Activated CD8-positive, alpha-beta T cell treated with anti-CD3 and anti-CD28 coated beads, Interleukin-2, amount 10 ng/mL, durations not matched to agents 7 days and 5 days (primary cell): Measurements from ENCODE around the gene KAT6B. TPM values are rescaled to one million over a fixed set of nuclear protein-coding genes. Genes with fewer than 3 reads are reported as not detected.
A peak's percentile ranks its signal among the peaks of the same experiment; 100 is the strongest.

Source experiments
- ATAC-seq: fragments of 150-1000 bp; cut with Tn5 transposase; one replicate; pipeline ENCODE4 v1.10.0; 2021; ENCODE audit warnings: moderate library complexity
- CTCF ChIA-PET: fragments of 350-600 bp; sonication (Branson Sonifier 250); formaldehyde crosslinking; loops from one replicate; lab custom pipeline; 2021; ENCODE audit warnings: antibody characterized with exemption; lab: Charles Lee
- POLR2A ChIA-PET: fragments of 350-600 bp; sonication (Branson Sonifier 250); formaldehyde crosslinking; loops from one replicate; lab custom pipeline; 2021; ENCODE audit warnings: antibody characterized with exemption; lab: Charles Lee
- DNase-seq: peaks from one replicate; pipeline ENCODE4 v3.0.0-alpha.2; 2020
- H3K27ac Mint-ChIP-seq: one replicate; pipeline ENCODE4 v1.8.0; 2021; ENCODE audit warnings: mild to moderate bottlenecking, mixed read lengths
- H3K27me3 Mint-ChIP-seq: one replicate; pipeline ENCODE4 v1.8.0; 2021; ENCODE audit warnings: low read depth, mixed read lengths
- H3K36me3 Mint-ChIP-seq: one replicate; pipeline ENCODE4 v1.8.0; 2021; ENCODE audit warnings: low read depth, mixed read lengths
- H3K4me1 Mint-ChIP-seq: one replicate; pipeline ENCODE4 v1.8.0; 2021; ENCODE audit warnings: low read depth, mixed read lengths
- H3K4me3 Mint-ChIP-seq: one replicate; pipeline ENCODE4 v1.8.0; 2021; ENCODE audit warnings: mild to moderate bottlenecking, mixed read lengths
- H3K9me3 Mint-ChIP-seq: one replicate; pipeline ENCODE4 v1.8.0; 2022; ENCODE audit warnings: mixed read lengths; ENCODE audit not compliant: insufficient read depth
- total RNA-seq, 2 experiments: library from RNA; stranded (reverse); gene quantifications; one replicate each; pipeline ENCODE4 v1.2.3, GENCODE V29; 2021

KAT6B gene
- total RNA-seq, 2 experiments from 2014 or later: 40.3 to 43.1 TPM

DNA sequence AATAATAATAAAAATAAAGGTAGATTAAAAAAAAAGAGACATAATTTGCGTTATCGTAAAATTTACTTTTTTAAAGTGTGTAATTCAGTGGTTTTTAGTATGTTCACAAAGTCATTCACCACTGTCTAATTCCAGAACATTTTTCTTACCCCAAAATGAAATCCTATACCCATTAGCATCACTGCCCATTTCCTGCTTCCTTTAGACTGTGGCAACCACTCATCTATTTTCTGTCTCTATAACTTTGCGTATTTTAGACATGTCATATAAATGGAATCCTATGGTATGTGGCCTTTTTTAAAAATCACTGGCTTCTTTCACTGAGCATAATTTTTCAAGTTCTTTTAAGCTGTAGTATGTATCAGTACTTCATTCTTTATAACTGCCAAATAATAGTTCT is 53.6 kb downstream of the KAT6B start:
- Mint-ChIP-seq H3K9me3 (no peaks in the 10 kb centered on the region), H3K4me1 (peaks cover 6% of the 10 kb centered on the region), H3K36me3 (no peaks in the 10 kb centered on the region), H3K27me3 (no peaks in the 10 kb centered on the region), H3K27ac (no peak overlapping the region), H3K4me3 (no peak overlapping the region)
- ChIA-PET POLR2A (no interaction called here), CTCF (interaction anchor here (0.8 kb wide), 1 partner anchor 139 kb away, joined by 3 read pairs; no protein-coding TSS in a partner anchor)
- no peak for DNase-seq
- no peak for ATAC-seq

DNA sequence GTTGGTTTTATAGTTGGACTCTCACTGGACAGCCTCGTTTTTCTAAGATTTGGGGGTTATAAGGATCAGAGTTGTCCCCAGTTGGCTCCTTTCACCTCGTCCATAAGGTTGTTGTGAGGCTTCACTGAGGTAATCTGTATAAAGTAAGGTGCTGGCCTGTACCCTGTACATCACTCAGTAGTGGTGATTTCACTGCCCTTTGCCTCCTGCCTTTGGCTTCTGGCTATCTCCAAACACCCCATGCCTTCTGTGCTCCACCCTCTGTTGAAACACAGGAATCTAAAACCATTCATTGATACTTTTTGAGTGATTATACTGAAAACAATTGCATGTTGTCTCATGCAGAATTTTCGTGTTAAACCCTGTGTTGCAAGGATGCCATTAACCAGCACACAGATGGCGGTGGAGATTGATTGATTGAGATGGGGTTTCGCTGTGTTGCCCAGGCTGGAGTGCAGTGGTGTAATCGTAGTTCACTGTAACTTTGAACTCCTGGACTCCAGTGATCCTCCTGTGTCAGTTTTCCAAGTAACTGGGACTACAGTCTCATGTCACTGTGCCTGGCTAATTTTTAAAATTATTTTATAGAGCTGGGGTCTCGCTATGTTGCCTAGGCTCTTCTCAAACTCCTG is 55.0 kb downstream of the KAT6B start:
- H3K36me3 Mint-ChIP-seq: peaks cover 4% of the 10 kb centered on the region
- no peak overlapping the region for H3K27ac Mint-ChIP-seq
- ChIA-PET CTCF (no interaction called here), POLR2A (no interaction called here)
- no peaks in the 10 kb centered on the region for H3K9me3 Mint-ChIP-seq
- ATAC-seq (no peak), DNase-seq (no peak)
- H3K4me3 Mint-ChIP-seq: no peak overlapping the region
- H3K4me1 Mint-ChIP-seq: peaks cover 2% of the 10 kb centered on the region
- H3K27me3 Mint-ChIP-seq: no peaks in the 10 kb centered on the region

DNA sequence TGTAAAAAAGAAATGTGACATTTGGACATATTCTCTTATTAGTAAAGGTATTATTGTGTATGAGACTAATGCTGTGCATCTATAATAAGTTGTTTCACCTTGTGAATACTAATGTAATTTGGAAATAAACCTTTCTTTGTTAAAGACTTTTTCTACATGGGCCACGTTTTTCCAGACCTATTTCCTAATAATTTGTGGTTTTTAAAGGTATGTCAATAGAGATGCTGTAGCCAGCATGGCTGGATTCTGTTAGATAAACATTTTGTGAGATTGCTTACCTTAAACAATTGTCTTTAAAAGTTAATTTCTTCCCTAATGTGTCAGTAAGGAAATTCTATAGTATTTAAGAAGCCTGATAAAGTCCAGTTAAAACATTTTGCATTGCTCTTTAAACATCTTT is 56.0 kb downstream of the KAT6B start:
- no peak overlapping the region for H3K27ac Mint-ChIP-seq
- H3K27me3 Mint-ChIP-seq: no peaks in the 10 kb centered on the region
- CTCF ChIA-PET: no interaction called here
- POLR2A ChIA-PET: no interaction called here
- peaks cover 4% of the 10 kb centered on the region for H3K36me3 Mint-ChIP-seq
- DNase-seq: no peak
- ATAC-seq: no peak
- H3K4me3 Mint-ChIP-seq: no peak overlapping the region
- H3K4me1 Mint-ChIP-seq: peaks cover 2% of the 10 kb centered on the region
- no peaks in the 10 kb centered on the region for H3K9me3 Mint-ChIP-seq

DNA sequence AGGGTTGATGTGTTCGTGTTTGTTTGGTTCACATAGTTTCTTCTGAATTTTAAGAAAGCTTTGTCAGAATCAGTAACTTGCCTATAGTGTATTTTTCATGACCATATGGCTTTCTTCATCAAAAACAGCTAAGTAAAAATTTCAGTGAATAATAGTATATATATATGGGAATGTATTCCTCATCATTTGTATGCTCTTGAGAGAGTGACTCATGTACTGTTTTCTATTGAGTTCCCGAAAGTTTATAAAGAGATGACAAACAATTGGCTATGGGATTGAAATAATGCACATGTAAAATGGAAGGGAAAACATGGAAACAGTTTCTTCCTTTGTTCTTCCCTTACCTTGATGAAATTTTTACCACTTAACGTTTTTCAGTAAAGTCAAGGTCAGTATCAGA is 56.4 kb downstream of the KAT6B start:
- H3K4me3 Mint-ChIP-seq: no peak overlapping the region
- H3K9me3 Mint-ChIP-seq: no peaks in the 10 kb centered on the region
- H3K27me3 Mint-ChIP-seq: no peaks in the 10 kb centered on the region
- H3K27ac Mint-ChIP-seq: no peak overlapping the region
- H3K36me3 Mint-ChIP-seq: peaks cover 4% of the 10 kb centered on the region
- no peak for ATAC-seq
- no peak for DNase-seq
- ChIA-PET CTCF (no interaction called here), POLR2A (no interaction called here)
- peaks cover 2% of the 10 kb centered on the region for H3K4me1 Mint-ChIP-seq

DNA sequence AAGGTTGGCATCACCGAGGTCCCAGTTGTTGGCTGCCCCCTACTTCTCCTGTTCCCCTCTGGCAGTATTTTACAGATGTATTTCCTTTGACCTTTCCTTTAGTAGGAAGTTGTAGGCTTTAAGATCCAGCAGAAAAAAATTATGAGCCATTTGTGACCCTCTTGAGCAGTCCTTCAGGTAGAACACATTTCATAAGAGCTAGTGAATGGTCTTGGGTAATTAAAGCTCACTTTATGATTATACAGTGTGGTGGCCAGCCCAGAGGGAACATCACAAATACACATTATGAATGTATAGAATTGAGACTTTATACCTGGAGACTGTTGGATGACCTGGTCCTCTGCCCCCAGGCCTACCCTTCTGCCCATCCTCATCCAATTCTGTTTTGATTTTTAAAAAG is 57.0 kb downstream of the KAT6B start:
- Mint-ChIP-seq H3K27ac (no peak overlapping the region), H3K4me1 (peaks cover 2% of the 10 kb centered on the region), H3K9me3 (no peaks in the 10 kb centered on the region), H3K27me3 (no peaks in the 10 kb centered on the region), H3K36me3 (peaks cover 4% of the 10 kb centered on the region), H3K4me3 (no peak overlapping the region)
- DNase-seq (no peak), ATAC-seq (no peak)
- POLR2A ChIA-PET: interaction anchor here (0.9 kb wide), 1 partner anchor 734 kb away, joined by 3 read pairs; no protein-coding TSS in a partner anchor
- CTCF ChIA-PET: interaction anchor here (1.0 kb wide), 1 partner anchor 9 kb away, joined by 5 read pairs; no protein-coding TSS in a partner anchor

DNA sequence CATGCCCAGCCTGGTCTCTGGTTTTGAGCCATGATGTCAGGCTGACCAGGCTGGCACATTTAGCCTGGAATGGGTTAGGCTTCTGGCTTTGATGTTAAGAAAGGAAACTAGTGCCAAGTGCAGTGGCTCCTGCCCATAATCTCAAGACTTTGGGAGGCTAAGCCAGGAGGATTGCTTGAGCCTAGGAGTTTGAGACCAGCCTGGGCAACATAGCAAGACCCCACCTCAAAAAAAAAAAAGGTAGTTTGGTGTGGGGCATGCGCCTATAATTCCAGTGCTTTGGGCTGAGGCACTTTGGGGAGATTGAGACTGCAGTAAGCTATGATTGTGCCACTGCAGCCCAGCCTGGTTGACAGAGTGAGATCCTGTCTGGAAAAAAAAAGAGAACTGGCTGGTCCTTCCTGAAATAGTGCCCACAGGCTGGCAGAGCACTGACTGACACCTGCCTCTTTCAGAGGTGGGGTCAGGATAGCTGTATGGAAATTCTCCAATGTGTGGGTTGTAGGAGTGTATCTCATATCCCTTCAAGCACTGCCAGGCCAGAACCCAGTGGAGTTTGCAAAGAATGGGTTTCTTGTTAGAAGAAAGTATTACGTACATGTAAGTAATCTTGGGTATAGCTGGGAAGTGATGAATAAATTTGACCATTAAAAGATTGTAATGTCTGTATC is 61.3 kb downstream of the KAT6B start:
- H3K4me3 Mint-ChIP-seq: no peak overlapping the region
- peaks cover 16% of the 10 kb centered on the region for H3K4me1 Mint-ChIP-seq
- POLR2A ChIA-PET: interaction anchor here (0.6 to 0.7 kb wide), 2 partner anchors 181 to 1495 kb away, joined by 3 read pairs; no protein-coding TSS in a partner anchor
- peaks cover 8% of the 10 kb centered on the region for H3K36me3 Mint-ChIP-seq
- CTCF ChIA-PET: no interaction called here
- H3K27ac Mint-ChIP-seq: no peak overlapping the region
- H3K9me3 Mint-ChIP-seq: no peaks in the 10 kb centered on the region
- DNase-seq (no peak), ATAC-seq (no peak)
- H3K27me3 Mint-ChIP-seq: no peaks in the 10 kb centered on the region

DNA sequence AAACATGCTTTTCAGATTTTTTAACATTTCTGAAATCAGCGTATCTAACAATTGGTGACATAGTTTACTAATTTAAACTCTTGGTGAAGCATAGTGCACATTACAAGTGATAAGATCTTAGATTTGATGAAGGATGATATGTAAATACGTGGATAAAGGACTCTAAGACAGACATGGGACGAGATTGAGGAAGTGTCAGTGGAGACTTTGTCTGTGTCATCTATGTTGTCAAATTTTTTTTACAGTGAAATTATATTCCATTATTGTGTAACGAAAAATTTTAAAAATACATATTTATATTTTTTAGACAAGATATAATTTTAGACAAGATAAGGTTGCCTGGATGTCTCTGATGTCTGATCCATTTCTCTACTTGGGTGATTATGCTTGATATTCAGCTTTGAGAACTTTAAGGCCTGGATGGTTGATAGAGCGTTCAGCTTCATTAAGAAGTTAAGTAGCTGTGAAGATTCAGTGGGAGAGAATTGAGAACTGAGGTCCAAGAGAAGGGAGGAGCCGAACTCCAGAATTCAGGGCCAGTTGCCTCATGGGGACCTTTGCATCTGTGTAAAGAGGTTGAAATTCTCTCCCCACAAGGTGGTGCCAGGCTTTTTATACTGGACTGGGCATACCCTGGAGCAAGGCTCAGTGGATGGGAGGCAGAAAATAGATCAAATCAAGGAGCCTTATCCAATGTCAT is 62.7 kb downstream of the KAT6B start:
- ATAC-seq (no peak), DNase-seq (no peak)
- ChIA-PET CTCF (interaction anchor here (0.9 to 5.9 kb wide), 5 partner anchors 9 to 150 kb away, joined by 3 to 27 read pairs (median 4); no protein-coding TSS in a partner anchor), POLR2A (no interaction called here)
- no peaks in the 10 kb centered on the region for H3K27me3 Mint-ChIP-seq
- peaks cover 8% of the 10 kb centered on the region for H3K36me3 Mint-ChIP-seq
- H3K27ac Mint-ChIP-seq: no peak overlapping the region
- no peaks in the 10 kb centered on the region for H3K9me3 Mint-ChIP-seq
- peaks cover 20% of the 10 kb centered on the region for H3K4me1 Mint-ChIP-seq
- no peak overlapping the region for H3K4me3 Mint-ChIP-seq

DNA sequence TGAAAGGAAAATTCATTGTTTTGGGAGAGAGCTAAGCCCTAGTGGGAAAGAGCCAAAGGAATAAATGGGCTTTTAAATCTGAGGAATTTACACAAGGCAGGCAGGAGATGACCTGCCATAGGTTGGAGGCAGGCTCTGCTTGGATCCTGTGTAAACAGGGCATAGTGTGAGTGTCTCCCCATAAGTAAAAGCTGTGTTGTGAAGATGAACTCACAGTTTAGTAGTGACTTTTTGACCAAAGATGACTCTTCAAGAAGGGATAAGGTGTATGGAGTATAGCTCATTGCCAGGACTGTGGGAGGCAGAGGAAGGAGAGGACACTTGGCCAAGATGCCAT is 63.2 kb downstream of the KAT6B start:
- POLR2A ChIA-PET: no interaction called here
- no peaks in the 10 kb centered on the region for H3K27me3 Mint-ChIP-seq
- H3K36me3 Mint-ChIP-seq: peaks cover 8% of the 10 kb centered on the region
- no peak for ATAC-seq
- H3K4me3 Mint-ChIP-seq: no peak overlapping the region
- no peak for DNase-seq
- CTCF ChIA-PET: interaction anchor here (0.8 to 5.9 kb wide), 6 partner anchors 8 to 152 kb away, joined by 3 to 27 read pairs (median 4); no protein-coding TSS in a partner anchor
- H3K9me3 Mint-ChIP-seq: no peaks in the 10 kb centered on the region
- H3K4me1 Mint-ChIP-seq: peaks cover 20% of the 10 kb centered on the region
- H3K27ac Mint-ChIP-seq: no peak overlapping the region

DNA sequence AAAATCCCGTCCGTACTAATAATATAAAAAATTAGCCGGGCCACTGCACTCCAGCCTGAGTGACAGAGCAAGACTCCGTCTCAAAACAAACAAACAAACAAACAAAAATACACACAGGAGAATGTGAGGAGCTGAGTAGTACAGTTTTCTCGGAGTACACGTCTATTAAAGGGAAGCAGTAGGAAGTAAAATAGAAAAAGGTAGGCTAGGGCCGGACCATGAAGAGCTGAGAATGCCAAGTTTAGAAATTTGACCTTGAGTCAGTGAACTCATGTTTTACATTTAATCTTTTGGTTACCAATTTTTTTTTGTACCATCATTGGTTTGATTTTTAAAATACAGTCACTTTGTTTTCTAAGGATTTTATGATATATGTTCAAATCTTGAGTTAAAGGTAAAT is 64.1 kb downstream of the KAT6B start:
- Mint-ChIP-seq H3K4me3 (no peak overlapping the region), H3K36me3 (peaks cover 8% of the 10 kb centered on the region), H3K27me3 (no peaks in the 10 kb centered on the region), H3K4me1 (peaks cover 20% of the 10 kb centered on the region), H3K27ac (no peak overlapping the region), H3K9me3 (no peaks in the 10 kb centered on the region)
- CTCF ChIA-PET: interaction anchor here (0.8 to 5.9 kb wide), 4 partner anchors 18 to 152 kb away, joined by 3 to 27 read pairs (median 4); no protein-coding TSS in a partner anchor
- DNase-seq: no peak
- ATAC-seq: no peak
- POLR2A ChIA-PET: no interaction called here

DNA sequence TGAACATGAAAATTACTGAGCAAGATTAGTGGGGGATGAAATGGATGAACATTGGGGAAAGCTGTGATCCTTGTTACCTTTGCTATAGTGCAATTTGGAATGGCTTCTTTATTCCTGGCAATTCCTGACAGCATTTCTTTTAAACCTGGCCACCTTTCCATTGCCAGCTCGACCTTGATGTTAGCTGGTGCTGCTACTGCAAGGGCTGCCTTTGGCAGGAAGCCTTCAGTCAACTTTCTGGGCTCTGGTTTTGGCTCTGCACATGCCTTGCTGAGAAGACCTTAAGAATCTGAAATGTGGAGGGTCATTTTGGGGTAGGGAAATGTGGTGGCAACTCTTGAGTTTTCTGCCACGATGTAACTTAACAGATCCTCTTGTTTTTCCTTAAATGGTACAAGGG is 64.7 kb downstream of the KAT6B start:
- H3K27ac Mint-ChIP-seq: no peak overlapping the region
- H3K27me3 Mint-ChIP-seq: no peaks in the 10 kb centered on the region

DNA sequence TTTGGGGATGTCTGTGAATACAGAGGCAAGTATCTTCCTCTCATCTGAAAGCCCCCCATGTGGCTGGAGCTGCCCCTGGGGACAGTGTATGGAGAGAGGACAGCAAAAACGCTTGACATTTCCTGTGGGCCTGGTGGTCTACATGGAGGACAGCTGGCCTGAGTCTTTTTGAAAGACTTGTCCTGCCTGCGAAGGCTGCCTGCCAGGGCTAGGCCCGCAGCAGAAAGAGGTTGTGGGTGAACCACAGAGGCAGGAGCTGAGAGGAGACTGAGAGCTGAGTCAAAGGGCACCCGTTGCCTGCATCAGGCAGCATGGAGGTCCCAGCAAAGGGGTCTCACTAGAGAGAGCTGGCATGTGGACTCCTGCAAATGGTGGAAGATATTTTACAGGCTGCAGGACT is 66.4 kb downstream of the KAT6B start:
- DNase-seq (no peak), ATAC-seq (no peak)
- no peak overlapping the region for H3K4me3 Mint-ChIP-seq
- H3K27me3 Mint-ChIP-seq: no peaks in the 10 kb centered on the region
- POLR2A ChIA-PET: no interaction called here
- CTCF ChIA-PET: interaction anchor here (0.9 to 5.9 kb wide), 3 partner anchors 9 to 128 kb away, joined by 5 to 27 read pairs (median 5); no protein-coding TSS in a partner anchor
- peak overlapping the region; percentile 22 for H3K27ac Mint-ChIP-seq
- peaks cover 27% of the 10 kb centered on the region for H3K4me1 Mint-ChIP-seq
- peaks cover 6% of the 10 kb centered on the region for H3K36me3 Mint-ChIP-seq
- H3K9me3 Mint-ChIP-seq: no peaks in the 10 kb centered on the region

More for the DNA sequence above, 64.7 kb downstream of the KAT6B start:
- Mint-ChIP-seq H3K9me3 (no peaks in the 10 kb centered on the region), H3K36me3 (peaks cover 8% of the 10 kb centered on the region), H3K4me3 (no peak overlapping the region), H3K4me1 (peaks cover 19% of the 10 kb centered on the region)
- CTCF ChIA-PET: interaction anchor here (0.9 to 5.9 kb wide), 3 partner anchors 19 to 130 kb away, joined by 3 to 27 read pairs (median 4); no protein-coding TSS in a partner anchor
- POLR2A ChIA-PET: no interaction called here
- no peak for ATAC-seq
- no peak for DNase-seq
